Dendritic cell treated with granulocyte-macrophage colony-stimulating factor and Interleukin-4, amounts not matched to agents 40 ng/mL and 50 ng/mL, for 4 days (primary cell): Measurements from ENCODE around the gene CCDC15.
"Not testable (repeated sequence)": the region's sequence is repeated elsewhere in the genome, so short reads cannot be mapped to it uniquely, and the experiment has no call there.

ENCODE experiments used
- H3K27ac Mint-ChIP-seq: one replicate; pipeline ENCODE4 v1.8.0; 2022; ENCODE audit warnings: mild to moderate bottlenecking, mixed read lengths
- H3K27me3 Mint-ChIP-seq: one replicate; pipeline ENCODE4 v1.8.0; 2022; ENCODE audit warnings: mild to moderate bottlenecking, mixed read lengths
- H3K36me3 Mint-ChIP-seq: one replicate; pipeline ENCODE4 v1.8.0; 2022; ENCODE audit warnings: low read depth, mixed read lengths
- H3K4me1 Mint-ChIP-seq: one replicate; pipeline ENCODE4 v1.8.0; 2022; ENCODE audit warnings: low read depth, mixed read lengths
- H3K4me3 Mint-ChIP-seq: one replicate; pipeline ENCODE4 v1.8.0; 2022; ENCODE audit warnings: mild to moderate bottlenecking, moderate library complexity, mixed read lengths
- H3K9me3 Mint-ChIP-seq: one replicate; pipeline ENCODE4 v1.8.0; 2022; ENCODE audit warnings: mixed read lengths
- intact Hi-C: fragments of 100-400 bp; cut with micrococcal nuclease; formaldehyde crosslinking; loops from one replicate; pipeline ENCODE4 v1.15.0; 2022

CCDC15 gene

DNA sequence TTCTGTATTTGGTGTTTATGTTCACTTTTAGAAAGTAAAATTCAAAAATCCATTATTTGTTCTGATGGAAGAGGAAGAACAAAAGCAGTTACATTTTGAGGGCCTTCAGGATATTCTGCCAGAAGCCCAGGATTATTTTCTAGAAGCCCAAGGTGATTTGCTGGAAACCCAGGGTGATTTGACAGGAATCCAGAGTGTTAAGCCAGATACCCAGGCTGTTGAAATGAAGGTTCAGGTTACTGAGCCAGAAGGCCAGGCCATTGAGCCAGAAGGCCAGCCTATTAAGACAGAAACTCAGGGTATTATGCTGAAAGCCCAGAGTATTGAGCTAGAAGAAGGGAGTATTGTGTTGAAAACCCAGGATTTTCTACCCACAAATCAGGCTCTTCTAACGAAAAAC, 33.1 kb downstream of the CCDC15 start:
- H3K36me3 Mint-ChIP-seq = peaks cover 28% of the 10 kb centered on the region
- H3K27me3 Mint-ChIP-seq = no peaks in the 10 kb centered on the region
- peaks cover 12% of the 10 kb centered on the region for H3K9me3 Mint-ChIP-seq
- H3K4me3 Mint-ChIP-seq = no peak overlapping the region
- H3K4me1 Mint-ChIP-seq = no peaks in the 10 kb centered on the region
- intact Hi-C loops = no loop called here
- no peak overlapping the region for H3K27ac Mint-ChIP-seq

DNA sequence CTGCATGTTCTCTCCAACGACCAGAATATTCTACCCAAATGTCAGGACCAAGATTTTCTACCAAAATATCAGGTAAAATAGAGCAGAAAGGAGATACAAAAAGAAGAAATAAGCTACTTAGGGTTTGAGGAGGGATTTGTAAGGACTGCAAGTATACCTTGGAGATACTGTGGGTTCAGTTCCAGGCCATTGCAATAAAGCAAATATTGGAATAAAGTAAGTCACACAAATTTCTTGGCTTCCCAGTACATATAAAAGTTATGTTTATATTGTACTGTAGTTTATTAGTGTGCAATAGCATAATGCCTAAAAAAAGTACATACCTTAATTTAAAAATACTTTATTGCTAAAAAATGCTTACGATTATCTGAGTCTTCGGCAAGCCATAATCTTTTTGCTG, 34.1 kb downstream of the CCDC15 start:
- intact Hi-C loops = no loop called here
- Mint-ChIP-seq H3K27ac (no peak overlapping the region), H3K4me1 (no peaks in the 10 kb centered on the region), H3K36me3 (peaks cover 24% of the 10 kb centered on the region), H3K4me3 (no peak overlapping the region), H3K9me3 (peaks cover 2% of the 10 kb centered on the region), H3K27me3 (no peaks in the 10 kb centered on the region)

DNA sequence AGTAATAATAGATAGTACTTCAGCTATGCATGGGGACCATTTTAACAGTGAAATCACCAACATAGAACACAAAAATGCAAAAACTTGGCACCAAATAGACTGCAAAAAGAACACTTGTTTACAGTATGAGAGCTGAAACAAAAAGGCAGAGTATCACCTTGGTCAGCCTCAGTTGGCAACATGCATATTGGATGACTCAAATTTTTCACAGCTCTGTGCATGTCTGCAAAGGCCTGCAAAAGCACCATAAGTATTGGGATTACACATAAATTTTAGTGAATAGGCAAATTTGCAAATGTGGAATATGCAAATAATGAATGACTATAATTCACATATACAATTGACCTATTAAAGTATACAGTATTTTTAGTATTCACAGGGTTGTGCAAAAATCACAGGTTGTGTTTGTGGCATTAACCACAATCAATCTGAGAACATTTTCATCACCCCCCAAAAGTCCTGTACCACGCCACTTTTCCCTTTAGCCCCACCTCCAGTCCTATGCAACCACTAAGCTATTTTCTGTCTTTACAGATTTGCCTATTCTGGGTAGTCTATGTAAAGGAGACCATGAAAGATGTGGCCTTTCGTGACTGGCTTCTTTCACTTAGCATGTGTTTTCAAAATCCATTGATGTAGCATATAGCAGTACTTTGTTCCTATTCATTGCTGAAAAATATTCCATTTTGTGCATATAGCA, 47.2 kb downstream of the CCDC15 start:
- intact Hi-C loops = no loop called here
- no peak overlapping the region for H3K27ac Mint-ChIP-seq
- H3K4me1 Mint-ChIP-seq = no peaks in the 10 kb centered on the region
- peaks cover 31% of the 10 kb centered on the region for H3K36me3 Mint-ChIP-seq
- no peak overlapping the region for H3K4me3 Mint-ChIP-seq
- H3K27me3 Mint-ChIP-seq = no peaks in the 10 kb centered on the region
- H3K9me3 Mint-ChIP-seq = peaks cover 15% of the 10 kb centered on the region

DNA sequence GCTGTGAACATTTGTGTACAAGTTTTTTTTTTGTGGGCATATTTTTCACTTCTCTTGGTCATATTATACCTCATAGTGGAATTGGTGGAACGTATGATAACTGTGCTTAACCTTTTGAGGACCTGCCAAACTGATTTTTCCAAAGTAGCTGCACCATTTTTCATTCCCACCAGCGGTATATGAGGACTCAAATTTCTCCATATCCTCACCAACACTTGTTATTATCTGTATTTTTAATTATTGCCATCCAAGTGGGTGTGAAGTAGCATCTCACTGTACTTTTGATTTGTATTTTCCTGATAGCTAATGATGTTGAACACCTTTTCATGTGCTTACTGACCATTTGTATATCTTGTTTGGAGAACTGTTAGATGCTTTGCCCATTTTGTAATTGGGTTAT, 47.8 kb downstream of the CCDC15 start:
- H3K9me3 Mint-ChIP-seq = peaks cover 15% of the 10 kb centered on the region
- intact Hi-C loops = no loop called here
- H3K4me3 Mint-ChIP-seq = no peak overlapping the region
- H3K27me3 Mint-ChIP-seq = no peaks in the 10 kb centered on the region
- no peaks in the 10 kb centered on the region for H3K4me1 Mint-ChIP-seq
- no peak overlapping the region for H3K27ac Mint-ChIP-seq
- H3K36me3 Mint-ChIP-seq = peaks cover 36% of the 10 kb centered on the region

DNA sequence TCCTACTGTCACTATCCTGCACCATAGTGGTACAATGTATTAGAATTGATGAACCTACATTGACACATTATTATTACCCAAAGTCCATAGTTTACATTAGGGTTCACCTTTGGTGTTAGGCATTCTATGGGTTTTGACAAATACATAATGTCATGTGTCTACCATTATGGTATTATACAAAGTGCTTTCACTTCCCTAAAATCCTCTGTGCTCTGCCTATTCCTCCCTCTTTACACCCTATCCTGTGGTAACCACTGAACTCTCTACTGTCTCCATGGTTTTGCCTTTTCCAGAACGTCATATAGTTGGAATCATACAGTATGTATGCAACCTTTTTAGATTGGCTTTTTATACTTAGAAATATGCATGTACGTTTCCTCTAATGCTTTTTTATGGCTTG, 51.5 kb downstream of the CCDC15 start:
- no peak overlapping the region for H3K4me3 Mint-ChIP-seq
- peaks cover 27% of the 10 kb centered on the region for H3K36me3 Mint-ChIP-seq
- H3K9me3 Mint-ChIP-seq = peaks cover 15% of the 10 kb centered on the region
- intact Hi-C loops = no loop called here
- no peaks in the 10 kb centered on the region for H3K27me3 Mint-ChIP-seq
- H3K27ac Mint-ChIP-seq = no peak overlapping the region
- H3K4me1 Mint-ChIP-seq = no peaks in the 10 kb centered on the region

DNA sequence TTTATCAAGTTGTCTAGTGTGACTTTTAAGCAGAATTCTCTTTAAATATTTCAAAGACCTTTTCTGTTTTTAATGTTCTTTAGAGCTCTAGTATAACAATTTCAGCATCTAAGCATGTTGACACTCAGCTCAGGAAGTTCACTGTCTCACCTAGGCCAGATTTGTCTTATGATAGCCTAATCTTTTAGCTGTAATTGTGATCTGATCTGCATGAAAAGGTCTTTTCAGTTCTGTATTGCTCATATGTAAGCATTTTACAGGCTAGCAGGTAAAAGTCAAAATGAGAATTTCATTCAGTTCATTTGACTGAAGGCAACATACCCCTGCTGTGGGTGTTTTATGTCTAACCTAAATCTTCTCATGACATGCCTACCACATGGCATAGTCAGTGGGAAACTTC, 62.4 kb downstream of the CCDC15 start:
- Mint-ChIP-seq H3K27ac (no peak overlapping the region), H3K36me3 (no peaks in the 10 kb centered on the region), H3K4me1 (peaks cover 6% of the 10 kb centered on the region), H3K27me3 (no peaks in the 10 kb centered on the region), H3K9me3 (no peaks in the 10 kb centered on the region), H3K4me3 (no peak overlapping the region)
- intact Hi-C loops = no loop called here

DNA sequence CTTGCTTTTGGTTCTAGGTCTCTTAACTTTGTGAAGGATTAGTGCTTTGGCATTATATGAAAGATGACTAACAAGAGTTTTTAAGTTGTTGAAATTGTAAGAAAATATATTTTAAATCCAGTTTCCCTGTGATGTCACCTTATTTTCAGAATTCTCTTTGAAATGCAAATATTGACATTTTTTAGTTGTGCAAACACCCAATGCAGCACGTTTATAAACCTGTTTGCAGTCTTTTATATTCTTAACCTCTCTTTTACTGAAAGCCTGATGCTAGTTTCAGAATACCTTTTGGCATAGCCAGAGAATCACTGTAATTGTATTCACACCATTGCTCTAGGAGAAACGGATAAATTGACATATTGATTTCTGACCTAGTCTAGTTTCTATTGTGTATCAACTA, 66.3 kb downstream of the CCDC15 start:
- no peaks in the 10 kb centered on the region for H3K27me3 Mint-ChIP-seq
- no peak overlapping the region for H3K4me3 Mint-ChIP-seq
- H3K4me1 Mint-ChIP-seq = peaks cover 6% of the 10 kb centered on the region
- intact Hi-C loops = no loop called here
- H3K9me3 Mint-ChIP-seq = no peaks in the 10 kb centered on the region
- H3K27ac Mint-ChIP-seq = no peak overlapping the region
- no peaks in the 10 kb centered on the region for H3K36me3 Mint-ChIP-seq

DNA sequence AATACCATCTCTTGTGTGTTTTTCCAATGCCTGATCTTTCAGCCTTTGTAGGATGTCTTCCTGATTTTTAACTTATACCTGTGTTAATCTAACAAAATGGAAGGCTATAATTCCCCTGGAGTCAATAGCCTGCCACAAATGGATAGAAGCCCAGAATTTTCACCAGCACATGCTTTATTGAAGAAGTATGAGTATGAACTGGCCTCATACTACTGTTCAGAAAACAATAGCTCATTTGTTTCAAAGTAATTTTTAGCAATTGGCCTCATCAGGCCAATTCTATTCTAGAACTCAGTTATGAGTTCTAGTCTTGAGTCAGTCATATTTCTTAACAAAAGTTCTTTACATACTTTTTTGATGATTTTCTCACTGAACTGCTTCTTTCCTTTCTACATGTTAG, 68.5 kb downstream of the CCDC15 start:
- Mint-ChIP-seq H3K9me3 (peaks cover under 1% of the 10 kb centered on the region), H3K4me3 (no peak overlapping the region), H3K36me3 (no peaks in the 10 kb centered on the region), H3K4me1 (peaks cover 6% of the 10 kb centered on the region), H3K27me3 (no peaks in the 10 kb centered on the region), H3K27ac (no peak overlapping the region)
- intact Hi-C loops = loop anchor here (1.0 kb wide), 1 partner anchor 9 kb away; no protein-coding TSS in a partner anchor

DNA sequence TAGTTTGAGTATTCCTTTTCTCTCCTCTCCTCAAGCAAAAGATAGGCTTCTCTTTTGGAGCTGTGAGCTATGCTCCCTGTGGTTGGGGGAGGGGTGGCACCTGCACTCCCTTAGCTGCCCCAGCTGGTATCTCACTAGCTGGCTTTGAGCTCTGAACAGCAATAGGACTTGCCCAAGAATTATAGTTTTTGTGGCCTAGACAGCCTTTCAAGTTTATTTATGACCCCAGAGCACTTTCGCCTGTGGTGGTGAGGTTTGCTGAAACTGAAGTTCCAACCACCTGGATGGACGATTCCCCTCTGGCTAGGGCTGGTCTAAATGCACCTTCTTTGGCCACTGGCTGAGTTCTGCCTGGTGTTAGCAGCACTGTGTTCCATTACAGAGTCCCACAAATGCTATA, 72.0 kb downstream of the CCDC15 start:
- Mint-ChIP-seq H3K27ac (no peak overlapping the region), H3K4me3 (no peak overlapping the region), H3K9me3 (peaks cover 18% of the 10 kb centered on the region), H3K36me3 (no peaks in the 10 kb centered on the region), H3K27me3 (no peaks in the 10 kb centered on the region), H3K4me1 (peaks cover 3% of the 10 kb centered on the region)
- intact Hi-C loops = no loop called here

DNA sequence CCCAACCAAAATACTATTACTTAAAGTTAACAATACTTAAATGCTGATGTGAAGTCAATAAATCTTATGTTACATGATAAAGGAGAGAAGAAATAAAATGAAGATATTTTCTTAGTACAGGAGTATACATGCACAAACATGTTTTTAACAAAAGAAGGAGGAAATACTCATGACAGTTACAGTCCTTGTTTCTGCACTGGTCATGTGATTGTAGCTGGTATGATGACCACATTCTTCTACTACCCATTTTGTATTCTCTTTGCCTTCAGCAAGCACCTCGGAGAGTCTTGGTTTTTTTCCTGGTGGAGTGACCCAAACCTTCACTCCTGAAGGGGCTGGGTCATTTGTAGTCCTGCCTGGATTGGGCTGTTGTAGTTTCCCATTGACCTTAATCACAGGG, 75.4 kb downstream of the CCDC15 start:
- Mint-ChIP-seq H3K9me3 (peaks cover 39% of the 10 kb centered on the region), H3K36me3 (peaks cover 11% of the 10 kb centered on the region)
- H3K27ac Mint-ChIP-seq, intact Hi-C loops, H3K27me3 Mint-ChIP-seq, H3K4me1 Mint-ChIP-seq, H3K4me3 Mint-ChIP-seq: not testable (repeated sequence)

DNA sequence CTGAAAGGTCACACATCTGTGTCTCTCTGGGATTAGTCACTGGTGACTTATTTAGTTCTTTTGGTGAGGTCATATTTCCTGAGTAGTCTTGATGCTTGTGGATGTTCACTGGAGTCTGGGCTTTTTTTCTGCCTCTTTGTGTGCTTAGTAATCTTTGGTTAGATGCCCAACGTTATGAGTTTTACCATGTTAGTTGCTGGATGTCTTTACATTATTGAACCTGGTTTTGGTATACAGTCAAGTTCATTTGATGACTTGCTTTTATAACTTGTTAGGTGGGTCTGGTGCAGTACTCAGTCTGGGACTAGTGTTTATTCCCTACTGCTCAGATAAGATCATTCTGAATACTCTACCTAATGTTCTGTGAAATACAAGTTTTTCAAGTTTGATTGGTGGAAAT, 82.9 kb downstream of the CCDC15 start:
- no peak overlapping the region for H3K27ac Mint-ChIP-seq
- H3K4me3 Mint-ChIP-seq = no peak overlapping the region
- intact Hi-C loops = no loop called here
- H3K36me3 Mint-ChIP-seq = peaks cover 16% of the 10 kb centered on the region
- H3K9me3 Mint-ChIP-seq = peaks cover 31% of the 10 kb centered on the region
- H3K27me3 Mint-ChIP-seq = no peaks in the 10 kb centered on the region
- peaks cover 23% of the 10 kb centered on the region for H3K4me1 Mint-ChIP-seq

DNA sequence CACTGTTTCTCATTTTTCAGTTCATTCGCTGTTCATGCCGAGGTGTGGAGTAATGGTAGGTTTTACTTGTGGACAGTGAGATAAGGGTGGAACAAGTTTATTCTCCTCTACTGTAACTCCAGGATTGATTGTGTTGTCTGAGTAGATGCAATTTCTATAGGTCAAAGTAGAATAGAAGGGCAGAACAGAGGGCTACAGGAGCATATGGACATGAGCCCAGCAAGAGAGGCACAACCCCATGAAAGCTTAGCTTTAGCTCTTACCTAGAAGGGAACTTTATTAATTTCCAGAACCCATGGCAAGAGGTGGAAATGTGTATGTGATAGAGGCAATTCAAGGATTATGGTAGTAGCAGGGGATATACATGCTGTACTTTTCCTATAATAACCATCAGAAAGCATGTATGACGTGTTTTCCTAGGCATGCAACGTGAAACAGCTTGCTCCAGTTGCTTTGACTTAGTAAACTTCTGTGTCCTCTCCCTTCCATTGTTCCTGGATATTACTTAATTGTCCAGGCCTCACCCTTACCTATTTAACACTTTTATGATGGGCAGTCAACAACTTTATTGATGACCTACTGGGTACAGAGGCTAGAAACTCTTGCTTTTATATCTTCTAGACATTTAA, 95.3 kb downstream of the CCDC15 start:
- Mint-ChIP-seq H3K36me3 (no peaks in the 10 kb centered on the region), H3K4me3 (no peak overlapping the region), H3K27me3 (no peaks in the 10 kb centered on the region), H3K9me3 (no peaks in the 10 kb centered on the region), H3K4me1 (no peaks in the 10 kb centered on the region), H3K27ac (no peak overlapping the region)
- intact Hi-C loops = no loop called here

DNA sequence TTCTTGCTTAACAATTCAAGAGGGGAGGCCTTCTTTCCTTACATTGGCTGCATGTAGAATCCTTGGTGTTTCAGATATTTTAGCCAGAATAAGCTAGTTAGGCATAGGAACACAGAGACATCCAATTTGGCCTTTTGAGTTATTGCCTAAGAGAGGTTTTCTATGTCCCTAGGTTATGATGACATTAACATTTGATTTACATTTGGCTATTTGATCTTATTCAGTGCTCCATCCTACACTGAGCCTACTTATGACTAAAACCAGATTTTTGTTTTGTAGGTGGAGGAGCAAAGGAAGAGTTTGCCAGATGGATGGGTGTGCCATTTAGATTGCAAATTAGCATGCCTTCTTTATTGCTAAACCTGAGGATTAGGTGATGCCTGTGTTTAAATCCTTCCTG, 98.0 kb downstream of the CCDC15 start:
- H3K4me1 Mint-ChIP-seq = no peaks in the 10 kb centered on the region

DNA sequence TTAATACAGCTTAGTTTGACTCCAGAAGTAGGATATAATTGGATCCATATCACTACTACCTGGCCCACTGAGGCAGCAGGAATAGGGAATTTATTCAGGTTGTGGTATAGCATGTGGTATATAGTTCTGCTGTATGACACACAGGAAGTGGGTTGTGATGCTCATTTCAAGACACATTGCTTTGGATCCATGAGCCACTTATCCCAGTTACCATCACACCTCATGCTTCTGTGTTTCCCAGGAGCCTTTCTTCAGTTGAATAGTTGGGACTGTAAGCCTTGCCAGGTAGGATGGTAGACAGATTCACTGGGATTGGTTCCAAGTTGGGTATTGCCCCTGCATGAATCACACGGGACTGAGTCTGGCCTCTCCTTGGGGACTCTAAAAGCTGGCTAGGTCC, 99.2 kb downstream of the CCDC15 start:
- no peak overlapping the region for H3K4me3 Mint-ChIP-seq
- no peaks in the 10 kb centered on the region for H3K36me3 Mint-ChIP-seq
- H3K9me3 Mint-ChIP-seq = no peaks in the 10 kb centered on the region
- peaks cover under 1% of the 10 kb centered on the region for H3K4me1 Mint-ChIP-seq
- intact Hi-C loops = loop anchor here (5.0 kb wide), 1 partner anchor 76 kb away; no protein-coding TSS in a partner anchor
- no peaks in the 10 kb centered on the region for H3K27me3 Mint-ChIP-seq
- no peak overlapping the region for H3K27ac Mint-ChIP-seq

More for the DNA sequence above, 98.0 kb downstream of the CCDC15 start:
- H3K27ac Mint-ChIP-seq = no peak overlapping the region
- no peaks in the 10 kb centered on the region for H3K36me3 Mint-ChIP-seq
- H3K4me3 Mint-ChIP-seq = no peak overlapping the region
- intact Hi-C loops = loop anchor here (5.0 kb wide), 1 partner anchor 75 kb away; no protein-coding TSS in a partner anchor
- H3K27me3 Mint-ChIP-seq = no peaks in the 10 kb centered on the region
- H3K9me3 Mint-ChIP-seq = no peaks in the 10 kb centered on the region
